ENCODE data around the gene LMO1.

Gene LMO1

GRCh38 chr11:8218409-8218808, 45.3 kb downstream of the LMO1 start:
- Histone ChIP-seq H3F3A (ENCODE audit: control insufficient read depth, insufficient read depth) (no peaks in the 10 kb centered on the region), H3K9me2 (replicated peaks; ENCODE audit: control insufficient read depth, low read length) (no peaks in the 10 kb centered on the region), H4K20me1 (ENCODE audit: control insufficient read depth, insufficient read depth, low read depth, low read length) (no peaks in the 10 kb centered on the region), H3K4me3 (ENCODE audit: low read length) (no peak overlapping the region), H3K36me3 (ENCODE audit: control insufficient read depth, low read length) (no peaks in the 10 kb centered on the region), H3K27me3 (ENCODE audit: control insufficient read depth, low read length) (no peaks in the 10 kb centered on the region), H3K4me2 (ENCODE audit: low read length) (no peak overlapping the region), H3K79me2 (ENCODE audit: control insufficient read depth, low read length) (no peaks in the 10 kb centered on the region), H3K4me1 (ENCODE audit: control insufficient read depth, low read length) (no peaks in the 10 kb centered on the region), H3K27ac (ENCODE audit: low read depth, low read length) (no peak overlapping the region), H3K9me3 (ENCODE audit: control insufficient read depth, insufficient read depth, low read length) (no peaks in the 10 kb centered on the region)
- no peak for TF ChIP-seq EZH2phosphoT487 (IDR thresholded peaks at IDR 0.05; ENCODE audit: borderline replicate concordance, low read length)
- TF ChIP-seq, protein P1, sequence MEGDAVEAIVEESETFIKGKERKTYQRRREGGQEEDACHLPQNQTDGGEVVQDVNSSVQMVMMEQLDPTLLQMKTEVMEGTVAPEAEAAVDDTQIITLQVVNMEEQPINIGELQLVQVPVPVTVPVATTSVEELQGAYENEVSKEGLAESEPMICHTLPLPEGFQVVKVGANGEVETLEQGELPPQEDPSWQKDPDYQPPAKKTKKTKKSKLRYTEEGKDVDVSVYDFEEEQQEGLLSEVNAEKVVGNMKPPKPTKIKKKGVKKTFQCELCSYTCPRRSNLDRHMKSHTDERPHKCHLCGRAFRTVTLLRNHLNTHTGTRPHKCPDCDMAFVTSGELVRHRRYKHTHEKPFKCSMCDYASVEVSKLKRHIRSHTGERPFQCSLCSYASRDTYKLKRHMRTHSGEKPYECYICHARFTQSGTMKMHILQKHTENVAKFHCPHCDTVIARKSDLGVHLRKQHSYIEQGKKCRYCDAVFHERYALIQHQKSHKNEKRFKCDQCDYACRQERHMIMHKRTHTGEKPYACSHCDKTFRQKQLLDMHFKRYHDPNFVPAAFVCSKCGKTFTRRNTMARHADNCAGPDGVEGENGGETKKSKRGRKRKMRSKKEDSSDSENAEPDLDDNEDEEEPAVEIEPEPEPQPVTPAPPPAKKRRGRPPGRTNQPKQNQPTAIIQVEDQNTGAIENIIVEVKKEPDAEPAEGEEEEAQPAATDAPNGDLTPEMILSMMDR (IDR thresholded peaks at IDR 0.05; ENCODE audit: low read depth, low read length, poor library complexity, severe bottlenecking) = no peak

DNA sequence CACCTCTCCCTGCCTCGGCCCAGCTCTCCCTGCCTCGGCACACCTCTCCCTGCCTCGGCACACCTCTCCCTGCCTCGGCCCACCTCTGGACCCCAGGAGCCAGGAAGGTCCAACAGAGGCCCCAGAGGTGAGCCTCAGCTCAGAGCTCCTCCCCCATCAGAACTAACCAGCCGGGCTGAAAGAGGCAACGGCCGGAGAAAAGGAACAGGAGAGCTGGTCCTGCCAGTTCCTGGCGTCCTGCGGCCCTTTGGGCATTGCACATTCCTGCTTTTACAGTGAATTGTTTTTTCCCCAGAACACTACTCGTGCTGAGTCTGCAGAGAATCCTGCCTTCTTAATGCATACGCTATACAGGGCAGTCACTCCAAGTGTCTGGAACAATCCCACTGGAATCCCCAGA, 45.8 kb downstream of the LMO1 start:
- H3K27me3 ChIP-seq (ENCODE audit: control insufficient read depth, low read length) = no peaks in the 10 kb centered on the region
- no peak overlapping the region for H3K4me2 ChIP-seq (ENCODE audit: low read length)
- no peaks in the 10 kb centered on the region for H4K20me1 ChIP-seq (ENCODE audit: control insufficient read depth, insufficient read depth, low read depth, low read length)
- TF ChIP-seq, protein P1 (IDR thresholded peaks at IDR 0.05; ENCODE audit: low read depth, low read length, poor library complexity, severe bottlenecking) = no peak
- TF ChIP-seq EZH2phosphoT487 (IDR thresholded peaks at IDR 0.05; ENCODE audit: borderline replicate concordance, low read length) = no peak
- no peaks in the 10 kb centered on the region for H3K9me2 ChIP-seq (replicated peaks; ENCODE audit: control insufficient read depth, low read length)
- H3K36me3 ChIP-seq (ENCODE audit: control insufficient read depth, low read length) = no peaks in the 10 kb centered on the region
- no peaks in the 10 kb centered on the region for H3F3A ChIP-seq (ENCODE audit: control insufficient read depth, insufficient read depth)
- no peak overlapping the region for H3K27ac ChIP-seq (ENCODE audit: low read depth, low read length)
- no peaks in the 10 kb centered on the region for H3K9me3 ChIP-seq (ENCODE audit: control insufficient read depth, insufficient read depth, low read length)
- H3K4me3 ChIP-seq (ENCODE audit: low read length) = no peak overlapping the region
- H3K4me1 ChIP-seq (ENCODE audit: control insufficient read depth, low read length) = no peaks in the 10 kb centered on the region
- H3K79me2 ChIP-seq (ENCODE audit: control insufficient read depth, low read length) = no peaks in the 10 kb centered on the region

GRCh38 chr11:8217136-8217535, 46.5 kb downstream of the LMO1 start:
- no peak for TF ChIP-seq EZH2phosphoT487 (IDR thresholded peaks at IDR 0.05; ENCODE audit: borderline replicate concordance, low read length)
- TF ChIP-seq, protein P1 (IDR thresholded peaks at IDR 0.05; ENCODE audit: low read depth, low read length, poor library complexity, severe bottlenecking) = no peak
- H3K9me3 ChIP-seq (ENCODE audit: control insufficient read depth, insufficient read depth, low read length) = no peaks in the 10 kb centered on the region
- H3K36me3 ChIP-seq (ENCODE audit: control insufficient read depth, low read length) = no peaks in the 10 kb centered on the region

DNA sequence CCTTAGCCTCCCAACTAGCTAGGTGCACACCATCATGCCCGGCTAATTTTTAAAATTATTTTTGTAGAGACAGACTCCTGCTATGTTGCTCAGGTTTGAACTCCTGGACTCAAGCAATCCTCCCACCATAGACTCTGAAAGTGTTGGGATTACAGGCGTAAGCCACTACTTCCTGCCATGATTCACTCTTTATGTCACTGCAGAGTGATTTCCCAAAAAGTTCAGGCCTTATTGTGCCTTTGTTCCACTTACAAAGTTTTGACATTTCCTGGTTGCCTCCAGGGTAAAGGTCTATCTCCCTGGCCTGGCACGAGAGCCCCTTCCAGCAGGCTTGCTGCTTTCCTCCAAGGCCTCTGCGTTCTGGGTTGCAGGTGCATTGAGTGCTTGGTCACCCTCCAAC, 50.3 kb downstream of the LMO1 start:
- H3K79me2 ChIP-seq (ENCODE audit: control insufficient read depth, low read length) = no peaks in the 10 kb centered on the region
- no peak overlapping the region for H3K4me2 ChIP-seq (ENCODE audit: low read length)

More at GRCh38 chr11:8217136-8217535, 46.5 kb downstream of the LMO1 start:
- Histone ChIP-seq H3K27me3 (ENCODE audit: control insufficient read depth, low read length) (no peaks in the 10 kb centered on the region), H4K20me1 (ENCODE audit: control insufficient read depth, insufficient read depth, low read depth, low read length) (no peaks in the 10 kb centered on the region), H3K4me3 (ENCODE audit: low read length) (no peak overlapping the region), H3K4me2 (ENCODE audit: low read length) (no peak overlapping the region), H3K27ac (ENCODE audit: low read depth, low read length) (no peak overlapping the region), H3K79me2 (ENCODE audit: control insufficient read depth, low read length) (no peaks in the 10 kb centered on the region), H3F3A (ENCODE audit: control insufficient read depth, insufficient read depth) (no peaks in the 10 kb centered on the region), H3K4me1 (ENCODE audit: control insufficient read depth, low read length) (no peaks in the 10 kb centered on the region), H3K9me2 (replicated peaks; ENCODE audit: control insufficient read depth, low read length) (no peaks in the 10 kb centered on the region)

More for the DNA sequence above, 50.3 kb downstream of the LMO1 start:
- H3F3A ChIP-seq (ENCODE audit: control insufficient read depth, insufficient read depth) = no peaks in the 10 kb centered on the region
- H3K9me2 ChIP-seq (replicated peaks; ENCODE audit: control insufficient read depth, low read length) = no peaks in the 10 kb centered on the region
- H3K9me3 ChIP-seq (ENCODE audit: control insufficient read depth, insufficient read depth, low read length) = no peaks in the 10 kb centered on the region
- TF ChIP-seq, protein P1 (IDR thresholded peaks at IDR 0.05; ENCODE audit: low read depth, low read length, poor library complexity, severe bottlenecking) = no peak
- no peak for TF ChIP-seq EZH2phosphoT487 (IDR thresholded peaks at IDR 0.05; ENCODE audit: borderline replicate concordance, low read length)
- no peak overlapping the region for H3K27ac ChIP-seq (ENCODE audit: low read depth, low read length)
- H3K36me3 ChIP-seq (ENCODE audit: control insufficient read depth, low read length) = no peaks in the 10 kb centered on the region
- no peak overlapping the region for H3K4me3 ChIP-seq (ENCODE audit: low read length)
- no peaks in the 10 kb centered on the region for H4K20me1 ChIP-seq (ENCODE audit: control insufficient read depth, insufficient read depth, low read depth, low read length)
- no peaks in the 10 kb centered on the region for H3K27me3 ChIP-seq (ENCODE audit: control insufficient read depth, low read length)
- no peaks in the 10 kb centered on the region for H3K4me1 ChIP-seq (ENCODE audit: control insufficient read depth, low read length)
